GM23338 (cell line): Measurements from ENCODE around the gene FLNB. TPM values are rescaled to one million over a fixed set of nuclear protein-coding genes. Genes with fewer than 3 reads are reported as not detected.

ENCODE experiments used
- ATAC-seq: fragments of 200-7000 bp; cut with Tn5 transposase; 3 replicates; pipeline ENCODE4 v1.9.1; 2020
- DNase-seq: peaks from one replicate; pipeline ENCODE4 v3.0.0-alpha.2; 2015; ENCODE audit warnings: low spot score
- H2AFZ ChIP-seq: fragments of 200-600 bp; sonication (generic); 2 replicates; pipeline ENCODE4 v1.8.0; 2016; ENCODE audit warnings: antibody characterized with exemption, mild to moderate bottlenecking, moderate library complexity
- H3F3A ChIP-seq: fragments of 200-600 bp; sonication (generic); replicated peaks from 2 replicates; pipeline ENCODE4 v1.8.0; 2017; ENCODE audit warnings: antibody characterized with exemption, mixed run types, low read depth
- H3K27ac ChIP-seq: fragments of 200-600 bp; sonication (generic); 2 replicates; pipeline ENCODE4 v1.6.1; 2016; ENCODE audit warnings: low read depth
- H3K27me3 ChIP-seq: fragments of 200-600 bp; sonication (generic); 2 replicates; pipeline ENCODE4 v1.8.0; 2016; ENCODE audit warnings: mild to moderate bottlenecking, mixed run types, moderate library complexity; ENCODE audit not compliant: insufficient read depth
- H3K36me3 ChIP-seq: fragments of 200-600 bp; sonication (generic); 2 replicates; pipeline ENCODE4 v1.8.0; 2016; ENCODE audit warnings: mild to moderate bottlenecking; ENCODE audit not compliant: insufficient read depth
- H3K4me1 ChIP-seq: fragments of 200-600 bp; sonication (generic); 2 replicates; pipeline ENCODE4 v1.8.0; 2016; ENCODE audit warnings: mild to moderate bottlenecking, moderate library complexity; ENCODE audit not compliant: insufficient read depth
- H3K4me2 ChIP-seq: fragments of 200-600 bp; sonication (generic); 2 replicates; pipeline ENCODE4 v1.7.1; 2017; ENCODE audit warnings: mixed run types
- H3K4me3 ChIP-seq: fragments of 200-600 bp; sonication (generic); 2 replicates; pipeline ENCODE4 v1.6.1; 2016; ENCODE audit warnings: mixed run types
- H3K79me2 ChIP-seq: fragments of 200-600 bp; sonication (generic); replicated peaks from 2 replicates; pipeline ENCODE4 v1.8.0; 2017; ENCODE audit warnings: mild to moderate bottlenecking; ENCODE audit not compliant: insufficient read depth
- H3K9me2 ChIP-seq: fragments of 200-600 bp; sonication (generic); 2 replicates; pipeline ENCODE4 v1.8.0; 2017; ENCODE audit not compliant: insufficient read depth
- H4K20me1 ChIP-seq: fragments of 200-600 bp; sonication (generic); replicated peaks from 2 replicates; pipeline ENCODE4 v1.8.0; 2017; ENCODE audit warnings: mild to moderate bottlenecking; ENCODE audit not compliant: insufficient read depth
- H3K27ac Mint-ChIP-seq: 2 replicates; pipeline ENCODE4 v1.8.0; 2020; ENCODE audit warnings: inconsistent platforms, mild to moderate bottlenecking, moderate library complexity, mixed read lengths
- H3K27me3 Mint-ChIP-seq: 3 replicates; pipeline ENCODE4 v1.8.0; 2022; ENCODE audit warnings: low read depth, mild to moderate bottlenecking, moderate library complexity, mixed read lengths, inconsistent platforms; ENCODE audit not compliant: insufficient read depth, poor library complexity
- H3K36me3 Mint-ChIP-seq: 3 replicates; pipeline ENCODE4 v1.8.0; 2021; ENCODE audit warnings: low read depth, mild to moderate bottlenecking, inconsistent platforms, moderate library complexity, mixed read lengths
- H3K4me1 Mint-ChIP-seq: 3 replicates; pipeline ENCODE4 v1.8.0; 2020; ENCODE audit warnings: mild to moderate bottlenecking, inconsistent platforms, mixed read lengths
- H3K4me3 Mint-ChIP-seq: 3 replicates; pipeline ENCODE4 v1.8.0; 2021; ENCODE audit warnings: moderate library complexity, mild to moderate bottlenecking, inconsistent platforms, mixed read lengths
- H3K9me3 Mint-ChIP-seq: 3 replicates; pipeline ENCODE4 v1.8.0; 2020; ENCODE audit warnings: moderate library complexity, mild to moderate bottlenecking, inconsistent platforms, mixed read lengths
- ETS1 ChIP-seq: IDR thresholded peaks from 2 replicates; pipeline ENCODE4 v1.6.1; 2016; ENCODE audit warnings: antibody characterized with exemption
- JUNB ChIP-seq: IDR thresholded peaks from one replicate; pipeline ENCODE4 v1.6.1; 2016; ENCODE audit warnings: antibody characterized with exemption; ENCODE audit not compliant: unreplicated experiment
- NANOG ChIP-seq: IDR thresholded peaks from 2 replicates; pipeline ENCODE4 v1.6.1; 2016; ENCODE audit warnings: antibody characterized with exemption, borderline replicate concordance
- POLR2AphosphoS5 ChIP-seq: IDR thresholded peaks from 2 replicates; pipeline ENCODE4 v1.6.1; 2016; ENCODE audit warnings: antibody characterized with exemption, low read depth
- ZNF331 ChIP-seq: fragments of 250-450 bp; sonication (Bioruptor Pico); IDR thresholded peaks from 2 replicates; pipeline ENCODE4 v1.5.0; 2020; ENCODE audit warnings: low read depth, mild to moderate bottlenecking, moderate library complexity
- ZNF462 ChIP-seq: fragments of 250-450 bp; sonication (Bioruptor Pico); IDR thresholded peaks from 2 replicates; pipeline ENCODE4 v1.5.0; 2020; ENCODE audit warnings: mild to moderate bottlenecking, moderate library complexity
- polyA plus RNA-seq: library from polyadenylated mRNA; unstranded; fragments of >200 nt; fragmentation: Nextera tagmentation; extraction: Ambion mirVana; gene quantifications from 2 replicates; pipeline ENCODE4 v1.2.1, GENCODE V29; 2016
- total RNA-seq: library from RNA; depleted of rRNA; stranded (reverse); fragments of >200 nt; shearing (Covaris generic); gene quantifications from 2 replicates; pipeline ENCODE4 v1.2.3, GENCODE V29; 2014
- TF ChIP-seq, protein P1 (sequence below): IDR thresholded peaks from one replicate; pipeline ENCODE4 v1.6.1; 2018; ENCODE audit warnings: antibody characterized with exemption; ENCODE audit not compliant: unreplicated experiment

The FLNB gene
- total and polyA plus RNA-seq, 2 experiments from 2014 or later: 39.7 to 179 TPM

DNA sequence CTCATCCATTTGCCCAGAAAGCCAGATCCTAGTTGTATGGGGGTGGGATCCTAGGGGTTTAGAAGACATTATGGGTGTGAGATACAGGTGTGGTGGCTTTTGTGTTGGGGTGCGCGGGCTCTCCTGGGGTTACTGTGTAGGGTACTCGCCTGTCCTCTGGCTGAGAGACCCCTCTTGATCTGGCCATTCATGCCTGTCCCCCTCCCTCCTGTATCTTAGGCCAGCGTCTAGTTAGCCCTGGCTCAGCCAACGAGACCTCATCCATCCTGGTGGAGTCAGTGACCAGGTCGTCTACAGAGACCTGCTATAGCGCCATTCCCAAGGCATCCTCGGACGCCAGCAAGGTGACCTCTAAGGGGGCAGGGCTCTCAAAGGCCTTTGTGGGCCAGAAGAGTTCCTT, 161.1 kb downstream of the FLNB start (continued):
- TF ChIP-seq ZNF462 (CRISPR knock-in tag) (no peak), ZNF331 (CRISPR knock-in tag) (no peak)

- no peaks in the 10 kb centered on the region; the same call in 1 of the 2 replicates for H3K36me3 ChIP-seq
- H4K20me1 ChIP-seq: peaks cover 7% of the 10 kb centered on the region; the same call in 1 of the 2 replicates
- no peak overlapping the region for H2AFZ ChIP-seq
- ATAC-seq (no peak), DNase-seq (no peak)
- H3K9me2 ChIP-seq: no peaks in the 10 kb centered on the region
- H3K4me3 ChIP-seq: no peak overlapping the region
- Mint-ChIP-seq H3K9me3 (no peaks in the 10 kb centered on the region; the same call in 2 of the 3 replicates), H3K4me1 (peaks cover 27% of the 10 kb centered on the region), H3K27me3 (peaks cover 17% of the 10 kb centered on the region), H3K27ac (no peak overlapping the region), H3K4me3 (no peak overlapping the region), H3K36me3 (peaks cover 36% of the 10 kb centered on the region)
- no peak overlapping the region for H3K4me2 ChIP-seq
- TF ChIP-seq ZNF331 (CRISPR knock-in tag) (no peak), NANOG (no peak)
- H3F3A ChIP-seq: 0 out of 2 replicates have a peak, but pooled peaks cover 7% of the 10 kb centered on the region
- H3K79me2 ChIP-seq: no peaks in the 10 kb centered on the region
- no peak overlapping the region for H3K27ac ChIP-seq
- H3K4me1 ChIP-seq: peaks cover 20% of the 10 kb centered on the region
- H3K27me3 ChIP-seq: no peaks in the 10 kb centered on the region
Observed at GRCh38 chr3:58170376-58170775, 162.2 kb downstream of the FLNB start.

DNA sequence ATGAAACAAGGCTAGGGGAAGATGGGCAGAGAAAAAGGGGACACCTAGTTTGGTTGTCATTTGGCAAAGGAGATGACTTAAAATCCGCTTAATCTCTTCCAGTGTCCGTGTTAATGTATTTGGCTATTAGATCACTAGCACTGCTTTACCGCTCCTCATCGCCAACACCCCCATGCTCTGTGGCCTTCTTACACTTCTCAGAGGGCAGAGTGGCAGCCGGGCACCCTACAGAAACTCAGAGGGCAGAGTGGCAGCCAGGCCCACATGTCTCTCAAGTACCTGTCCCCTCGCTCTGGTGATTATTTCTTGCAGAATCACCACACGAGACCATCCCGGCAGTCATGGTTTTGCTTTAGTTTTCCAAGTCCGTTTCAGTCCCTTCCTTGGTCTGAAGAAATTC, 162.9 kb downstream of the FLNB start:
- Histone ChIP-seq H3K4me1 (peaks cover 28% of the 10 kb centered on the region), H3K27ac (0 out of 2 replicates have a peak overlapping the region, but pooled peaks have one; percentile 55), H3F3A (0 out of 2 replicates have a peak, but pooled peaks cover 10% of the 10 kb centered on the region), H3K27me3 (no peaks in the 10 kb centered on the region), H3K4me2 (no peak overlapping the region), H3K4me3 (no peak overlapping the region), H3K36me3 (no peaks in the 10 kb centered on the region; the same call in 1 of the 2 replicates), H3K79me2 (no peaks in the 10 kb centered on the region), H4K20me1 (peaks cover 7% of the 10 kb centered on the region; the same call in 1 of the 2 replicates), H2AFZ (no peak overlapping the region), H3K9me2 (no peaks in the 10 kb centered on the region)
- peaks cover 31% of the 10 kb centered on the region for H3K36me3 Mint-ChIP-seq
- H3K4me1 Mint-ChIP-seq: peaks cover 32% of the 10 kb centered on the region
- no peak overlapping the region for H3K4me3 Mint-ChIP-seq
- TF ChIP-seq, protein P1, sequence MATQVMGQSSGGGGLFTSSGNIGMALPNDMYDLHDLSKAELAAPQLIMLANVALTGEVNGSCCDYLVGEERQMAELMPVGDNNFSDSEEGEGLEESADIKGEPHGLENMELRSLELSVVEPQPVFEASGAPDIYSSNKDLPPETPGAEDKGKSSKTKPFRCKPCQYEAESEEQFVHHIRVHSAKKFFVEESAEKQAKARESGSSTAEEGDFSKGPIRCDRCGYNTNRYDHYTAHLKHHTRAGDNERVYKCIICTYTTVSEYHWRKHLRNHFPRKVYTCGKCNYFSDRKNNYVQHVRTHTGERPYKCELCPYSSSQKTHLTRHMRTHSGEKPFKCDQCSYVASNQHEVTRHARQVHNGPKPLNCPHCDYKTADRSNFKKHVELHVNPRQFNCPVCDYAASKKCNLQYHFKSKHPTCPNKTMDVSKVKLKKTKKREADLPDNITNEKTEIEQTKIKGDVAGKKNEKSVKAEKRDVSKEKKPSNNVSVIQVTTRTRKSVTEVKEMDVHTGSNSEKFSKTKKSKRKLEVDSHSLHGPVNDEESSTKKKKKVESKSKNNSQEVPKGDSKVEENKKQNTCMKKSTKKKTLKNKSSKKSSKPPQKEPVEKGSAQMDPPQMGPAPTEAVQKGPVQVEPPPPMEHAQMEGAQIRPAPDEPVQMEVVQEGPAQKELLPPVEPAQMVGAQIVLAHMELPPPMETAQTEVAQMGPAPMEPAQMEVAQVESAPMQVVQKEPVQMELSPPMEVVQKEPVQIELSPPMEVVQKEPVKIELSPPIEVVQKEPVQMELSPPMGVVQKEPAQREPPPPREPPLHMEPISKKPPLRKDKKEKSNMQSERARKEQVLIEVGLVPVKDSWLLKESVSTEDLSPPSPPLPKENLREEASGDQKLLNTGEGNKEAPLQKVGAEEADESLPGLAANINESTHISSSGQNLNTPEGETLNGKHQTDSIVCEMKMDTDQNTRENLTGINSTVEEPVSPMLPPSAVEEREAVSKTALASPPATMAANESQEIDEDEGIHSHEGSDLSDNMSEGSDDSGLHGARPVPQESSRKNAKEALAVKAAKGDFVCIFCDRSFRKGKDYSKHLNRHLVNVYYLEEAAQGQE: no peak
- TF ChIP-seq ZNF331 (CRISPR knock-in tag) (no peak), POLR2AphosphoS5 (no peak), JUNB (no peak), ETS1 (no peak)
- H3K27me3 Mint-ChIP-seq: peaks cover 17% of the 10 kb centered on the region
- DNase-seq: no peak
- H3K27ac Mint-ChIP-seq: no peak overlapping the region
- H3K9me3 Mint-ChIP-seq: no peaks in the 10 kb centered on the region; the same call in 2 of the 3 replicates
- ATAC-seq: no peak
